Measurements from ENCODE around the gene OR52I2.
A peak's percentile ranks its signal among the peaks of the same experiment; 100 is the strongest.

OR52I2 gene

DNA sequence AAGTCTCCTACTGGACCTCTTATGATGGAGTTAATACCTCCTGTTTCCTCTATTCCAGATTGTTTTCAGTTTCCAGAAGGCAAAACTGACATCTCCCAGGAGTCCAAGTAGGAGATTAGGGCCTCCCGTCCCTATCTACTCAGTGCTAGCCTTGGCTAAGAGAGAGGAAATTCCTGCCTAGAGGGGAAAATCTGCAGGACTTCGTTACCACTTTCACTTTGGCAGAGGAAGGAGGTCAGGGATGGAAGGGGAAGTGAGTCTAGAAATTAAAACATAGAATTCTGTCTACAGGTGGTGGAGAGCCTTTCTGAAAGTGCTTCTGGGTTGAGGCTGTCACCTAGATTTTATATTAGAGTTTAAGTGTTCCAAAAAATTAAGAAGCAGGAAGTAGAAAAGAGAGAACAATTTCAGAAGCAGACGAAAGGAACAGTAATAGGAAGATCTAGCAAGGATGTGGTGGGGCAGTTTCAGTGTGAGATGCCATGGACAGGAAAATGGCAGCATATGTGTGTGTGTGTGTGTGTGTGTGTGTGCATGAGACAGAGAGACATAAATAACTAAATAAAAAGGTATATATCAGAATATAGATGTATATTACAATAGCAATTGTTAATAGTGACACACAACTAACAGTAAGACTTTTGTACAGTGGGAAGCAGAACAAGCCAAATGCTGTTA lies 28.9 kb downstream of the OR52I2 start:
- DNase-seq = peak; percentile 23

DNA sequence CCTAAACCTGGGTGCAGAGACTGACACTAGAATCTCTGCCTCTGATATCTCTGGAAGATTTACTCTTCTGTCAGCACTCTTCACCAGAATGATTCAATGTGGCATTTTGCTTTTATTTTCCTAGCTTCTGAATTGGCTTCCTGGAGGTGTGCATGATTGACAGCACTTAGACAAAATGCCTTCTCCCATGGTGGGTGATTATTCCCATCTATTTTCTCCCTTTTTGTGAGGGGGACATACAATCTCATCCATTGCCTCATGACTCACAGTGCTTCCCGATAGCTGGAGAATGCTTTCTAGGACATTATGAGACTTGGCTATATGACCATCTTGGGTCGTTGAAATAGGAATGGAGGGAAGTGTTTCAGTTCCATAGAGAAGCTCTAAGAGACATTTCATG lies 30.4 kb downstream of the OR52I2 start:
- DNase-seq = no peak

GRCh38 chr11:4615856-4616444 lies 34.4 kb downstream of the OR52I2 start:
- no peak for DNase-seq

DNA sequence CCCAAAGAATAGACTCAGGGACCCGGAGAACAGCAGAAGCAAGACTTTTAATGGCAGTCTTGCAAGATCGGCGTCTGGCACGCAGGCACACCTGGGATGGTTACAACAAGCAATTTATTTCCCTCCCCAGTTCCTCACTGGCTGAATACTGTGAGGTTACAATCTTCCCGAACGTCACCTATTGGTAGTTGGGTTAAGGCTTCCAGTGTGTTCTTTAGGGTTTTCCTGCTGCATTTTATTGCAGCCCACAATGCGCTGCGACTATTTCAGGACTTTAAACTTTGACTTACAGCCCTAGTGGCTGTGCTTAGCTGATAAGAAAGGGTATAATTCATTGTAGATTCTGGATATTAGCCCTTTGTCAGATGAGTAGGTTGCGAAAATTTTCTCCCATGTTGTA lies 38.0 kb downstream of the OR52I2 start:
- DNase-seq = no peak

GRCh38 chr11:4626207-4627099 lies 44.9 kb downstream of the OR52I2 start:
- DNase-seq = peak; percentile 62

DNA sequence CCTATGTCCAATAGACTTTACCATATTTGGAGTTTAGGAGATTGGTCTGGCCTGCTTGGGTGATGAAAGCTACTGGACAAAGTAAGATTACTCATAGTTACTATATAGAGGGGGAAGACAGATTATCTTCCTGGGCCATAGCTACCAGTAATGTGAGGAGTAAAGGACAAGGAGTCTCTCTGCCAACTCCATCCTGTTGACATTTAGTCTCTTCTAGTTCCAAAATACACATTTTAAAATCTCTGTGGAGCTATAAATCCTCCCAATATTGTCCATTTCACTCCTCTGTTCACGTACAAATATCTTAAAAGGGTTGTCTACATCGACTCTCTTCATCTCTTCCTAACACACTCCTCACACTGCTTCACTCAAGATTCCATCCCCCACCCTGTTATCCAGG lies 54.6 kb downstream of the OR52I2 start:
- no peak for DNase-seq

DNA sequence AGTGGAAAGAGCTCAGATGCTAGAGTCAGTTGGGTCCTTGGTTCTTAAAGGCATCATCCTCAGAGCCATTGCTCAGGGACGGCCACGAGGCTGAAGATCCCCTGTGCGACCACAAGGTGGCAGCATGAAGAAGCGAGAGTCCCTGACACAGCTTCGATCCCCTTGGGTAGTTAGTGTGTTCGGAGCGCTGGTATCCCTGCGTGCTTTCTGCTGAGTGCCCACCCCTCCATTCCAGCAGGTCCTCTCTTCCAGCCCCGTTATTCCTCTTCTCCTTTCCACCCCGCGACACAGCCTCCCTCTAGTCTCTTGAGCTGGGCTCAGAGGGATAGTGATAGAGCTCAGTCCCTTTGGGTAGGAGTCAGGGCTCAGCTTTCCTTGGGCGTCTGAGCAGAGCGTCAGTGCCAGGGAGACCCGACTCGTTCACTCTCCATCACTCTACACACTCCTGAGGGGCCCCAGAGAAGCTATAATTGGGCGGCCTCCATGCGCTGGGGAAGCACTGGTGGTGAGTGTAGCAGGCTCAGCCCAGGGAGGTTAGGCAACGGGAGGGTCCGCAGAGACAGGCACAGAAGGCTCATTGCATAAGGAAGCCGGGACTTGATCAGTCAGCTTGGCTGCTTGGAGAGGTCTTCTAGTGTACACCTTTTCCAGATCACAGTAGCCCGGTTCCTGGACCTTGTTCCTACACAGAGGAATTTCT lies 55.6 kb downstream of the OR52I2 start, which contains the start of gene OR51D1:
OR51D1 (plus strand) TSS at position 516 of the 700 bp plus-strand sequence. CDS start 2,314 bp downstream, outside the sequence.
- peak; percentile 48 for DNase-seq

DNA sequence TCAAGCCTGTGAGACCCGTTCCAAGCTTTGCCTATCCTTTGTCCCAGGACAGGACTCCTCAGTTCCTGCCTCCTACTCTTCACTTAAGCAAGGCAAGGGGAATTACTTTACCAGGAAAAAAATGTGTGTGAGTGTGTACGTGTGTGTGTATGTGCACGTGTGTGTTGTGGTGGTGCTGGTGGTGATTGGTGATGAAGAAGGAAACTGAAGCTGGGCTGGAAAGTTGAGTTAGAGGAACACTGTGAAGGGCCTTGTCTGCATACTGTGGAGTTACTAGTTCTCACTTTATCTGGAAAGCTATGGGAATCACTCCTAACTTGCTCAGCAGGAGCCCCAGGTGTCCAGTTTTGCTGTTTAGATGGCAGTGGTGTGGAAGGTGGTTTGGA lies 56.1 kb downstream of the OR52I2 start:
- DNase-seq = no peak

- DNase-seq = no peak
Observed at GRCh38 chr11:4639931-4640330, 58.4 kb downstream of the OR52I2 start.

GRCh38 chr11:4641501-4641900 lies 60.0 kb downstream of the OR52I2 start:
- DNase-seq = no peak

GRCh38 chr11:4642043-4642442 lies 60.5 kb downstream of the OR52I2 start:
- DNase-seq = no peak
